ENCODE measurements around the gene CERS5.

The CERS5 gene

DNA sequence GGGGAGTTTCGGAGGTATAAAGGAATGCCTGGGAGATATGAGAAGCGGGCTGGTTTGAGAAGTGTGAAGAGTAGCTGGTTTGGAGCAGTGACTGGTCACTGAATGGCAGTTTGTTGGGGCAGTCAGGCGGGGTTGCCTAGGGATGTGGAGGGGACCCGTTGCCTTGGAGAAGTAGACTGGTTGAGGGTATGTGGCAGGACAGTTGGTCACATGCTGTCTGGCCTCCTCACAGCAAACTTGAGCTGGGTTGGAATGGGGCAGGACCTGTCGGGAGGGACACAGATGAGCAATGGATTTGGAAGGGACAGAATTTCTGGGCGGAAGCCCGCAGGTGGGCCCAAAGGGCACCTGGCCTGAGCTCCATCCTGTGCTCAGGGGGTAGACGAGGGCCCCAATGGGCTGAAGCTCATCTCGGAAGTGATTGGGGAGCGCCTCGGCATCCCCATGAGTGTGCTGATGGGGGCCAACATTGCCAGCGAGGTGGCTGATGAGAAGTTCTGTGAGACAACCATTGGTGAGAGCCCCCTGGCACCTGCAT, 61.2 kb downstream of the CERS5 start:
- POLR2A ChIA-PET = interaction anchor here (1.0 kb wide), 1 partner anchor 21 kb away, joined by 6 read pairs; the partner anchor contains the start of gene SMARCD1
- no peak for DNase-seq (ENCODE audit: extremely low spot score)

DNA sequence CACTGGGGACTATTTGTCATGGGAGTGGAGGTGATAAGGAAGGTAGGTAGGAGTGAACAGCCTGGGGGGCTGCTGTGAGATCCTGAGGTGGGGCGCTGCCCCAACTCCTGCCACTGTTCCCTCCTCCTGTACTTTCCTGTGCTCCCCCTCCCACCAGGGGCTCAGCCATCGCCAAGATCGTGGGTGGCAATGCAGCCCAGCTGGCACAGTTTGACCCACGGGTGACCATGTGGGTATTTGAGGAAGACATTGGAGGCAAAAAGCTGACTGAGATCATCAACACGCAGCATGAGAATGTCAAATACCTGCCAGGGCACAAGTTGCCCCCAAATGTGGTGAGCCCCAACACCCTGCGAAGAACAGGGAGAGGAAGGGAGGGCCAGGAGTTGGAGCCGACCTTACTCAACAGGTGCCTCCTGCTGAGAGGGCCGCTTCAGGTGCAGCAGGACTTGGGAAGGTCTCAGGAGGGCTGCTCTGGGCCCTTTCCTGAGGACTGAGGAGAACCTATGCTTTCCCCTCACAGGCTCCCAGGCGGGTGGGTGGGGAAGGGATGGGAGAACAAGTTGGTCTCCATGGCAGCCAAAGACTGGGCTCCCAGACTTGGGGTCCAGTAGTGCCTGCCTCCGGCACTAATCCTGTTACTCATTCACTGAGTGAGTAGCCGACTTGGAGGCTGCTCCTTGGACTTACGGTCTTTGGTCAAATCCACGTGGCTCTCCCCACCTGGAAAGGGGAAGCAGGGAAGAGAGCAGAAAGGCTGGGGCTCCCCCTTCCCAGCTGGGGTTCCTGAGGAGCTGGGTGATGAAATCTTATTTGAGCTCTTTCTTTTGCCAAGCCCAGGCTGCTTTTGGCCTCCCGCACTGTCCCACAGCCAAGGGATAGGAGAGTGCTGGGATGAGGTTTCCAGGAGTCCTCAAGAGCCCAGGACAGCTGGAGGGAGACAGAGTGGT, 62.5 kb downstream of the CERS5 start:
- CTCF ChIA-PET = interaction anchor here (0.5 to 1.1 kb wide), 2 partner anchors 138 to 224 kb away, joined by 3 to 6 read pairs; no protein-coding TSS in a partner anchor
- no peak for TF ChIP-seq BHLHE40 (IDR thresholded peaks at IDR 0.05; ENCODE audit: borderline replicate concordance)
- TF ChIP-seq, protein P1, sequence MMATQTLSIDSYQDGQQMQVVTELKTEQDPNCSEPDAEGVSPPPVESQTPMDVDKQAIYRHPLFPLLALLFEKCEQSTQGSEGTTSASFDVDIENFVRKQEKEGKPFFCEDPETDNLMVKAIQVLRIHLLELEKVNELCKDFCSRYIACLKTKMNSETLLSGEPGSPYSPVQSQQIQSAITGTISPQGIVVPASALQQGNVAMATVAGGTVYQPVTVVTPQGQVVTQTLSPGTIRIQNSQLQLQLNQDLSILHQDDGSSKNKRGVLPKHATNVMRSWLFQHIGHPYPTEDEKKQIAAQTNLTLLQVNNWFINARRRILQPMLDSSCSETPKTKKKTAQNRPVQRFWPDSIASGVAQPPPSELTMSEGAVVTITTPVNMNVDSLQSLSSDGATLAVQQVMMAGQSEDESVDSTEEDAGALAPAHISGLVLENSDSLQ (IDR thresholded peaks at IDR 0.05) = no peak
- TF ChIP-seq SP1 (IDR thresholded peaks at IDR 0.05) = no peak
- no peak for TF ChIP-seq NFRKB (IDR thresholded peaks at IDR 0.05)
- DNase-seq (ENCODE audit: extremely low spot score) = no peak
- POLR2A ChIA-PET = interaction anchor here (1.5 to 1.8 kb wide), 2 partner anchors 8 to 63 kb away, joined by 10 read pairs; partner anchors contain the start of genes CERS5 and COX14

More for the DNA sequence above, 61.2 kb downstream of the CERS5 start:
- TF ChIP-seq BHLHE40 (IDR thresholded peaks at IDR 0.05; ENCODE audit: borderline replicate concordance) = no peak
- no peak for TF ChIP-seq NFRKB (IDR thresholded peaks at IDR 0.05)
- no peak for TF ChIP-seq TARDBP (IDR thresholded peaks at IDR 0.05)
- no peak for TF ChIP-seq FOXA1 (IDR thresholded peaks at IDR 0.05)
- TF ChIP-seq ZNF384 (IDR thresholded peaks at IDR 0.05) = no peak
- no peak for TF ChIP-seq ARNT (IDR thresholded peaks at IDR 0.05)
- no peak for TF ChIP-seq SP1 (IDR thresholded peaks at IDR 0.05)
- no peak for TF ChIP-seq CTBP1 (IDR thresholded peaks at IDR 0.05; ENCODE audit: borderline replicate concordance)
- TF ChIP-seq FOXM1 (IDR thresholded peaks at IDR 0.05; ENCODE audit: borderline replicate concordance) = no peak
- TF ChIP-seq, protein P1 (IDR thresholded peaks at IDR 0.05) = no peak
- no peak for TF ChIP-seq SUZ12 (IDR thresholded peaks at IDR 0.05)
- no peak for TF ChIP-seq ELF4 (IDR thresholded peaks at IDR 0.05)
- no peak for TF ChIP-seq LEF1 (IDR thresholded peaks at IDR 0.05; ENCODE audit: borderline replicate concordance)
- CTCF ChIA-PET = no interaction called here

DNA sequence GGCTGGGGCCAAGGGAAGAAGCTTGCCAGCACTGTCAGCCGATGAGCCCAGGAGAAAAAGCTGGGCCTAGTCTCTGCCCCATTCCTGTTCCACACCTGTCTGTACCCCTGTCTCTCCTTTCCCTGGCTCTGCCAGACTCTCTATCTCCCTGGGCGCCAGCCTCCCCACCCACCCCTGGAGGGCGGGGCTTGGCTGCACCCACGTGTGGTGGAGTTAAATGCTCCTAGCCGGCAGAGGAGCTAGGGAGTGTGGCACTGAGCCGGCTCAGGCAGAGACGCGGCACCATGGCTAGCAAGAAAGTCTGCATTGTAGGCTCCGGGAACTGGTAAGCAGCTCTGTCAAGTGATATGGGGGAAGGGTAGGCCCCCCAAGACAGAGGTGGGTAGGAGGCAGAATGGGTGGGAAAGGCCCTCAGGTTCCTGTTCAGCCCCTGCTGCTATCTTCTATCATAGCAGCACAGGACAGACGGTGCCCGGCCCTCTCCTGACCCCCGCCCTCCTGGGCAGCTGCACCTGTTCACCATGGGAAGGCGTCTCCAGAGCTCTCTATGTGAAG, 63.3 kb downstream of the CERS5 start, which contains the start of gene GPD1:
Gene GPD1, plus strand, starts transcription at position 242 of the 555 bp plus-strand sequence. Its CDS starts 43 bp downstream, at position 285.
- ChIA-PET POLR2A (interaction anchor here (1.5 to 1.8 kb wide), 2 partner anchors 9 to 63 kb away, joined by 10 read pairs; partner anchors contain the start of genes CERS5 and COX14), CTCF (interaction anchor here (0.7 to 3.9 kb wide), 4 partner anchors 7 to 137 kb away, joined by 3 to 33 read pairs (median 4); partner anchors contain the start of gene COX14)
- TF ChIP-seq NFRKB (IDR thresholded peaks at IDR 0.05) = no peak
- no peak for TF ChIP-seq SUZ12 (IDR thresholded peaks at IDR 0.05)
- no peak for TF ChIP-seq SP1 (IDR thresholded peaks at IDR 0.05)
- no peak for TF ChIP-seq TARDBP (IDR thresholded peaks at IDR 0.05)
- DNase-seq (ENCODE audit: extremely low spot score) = no peak

DNA sequence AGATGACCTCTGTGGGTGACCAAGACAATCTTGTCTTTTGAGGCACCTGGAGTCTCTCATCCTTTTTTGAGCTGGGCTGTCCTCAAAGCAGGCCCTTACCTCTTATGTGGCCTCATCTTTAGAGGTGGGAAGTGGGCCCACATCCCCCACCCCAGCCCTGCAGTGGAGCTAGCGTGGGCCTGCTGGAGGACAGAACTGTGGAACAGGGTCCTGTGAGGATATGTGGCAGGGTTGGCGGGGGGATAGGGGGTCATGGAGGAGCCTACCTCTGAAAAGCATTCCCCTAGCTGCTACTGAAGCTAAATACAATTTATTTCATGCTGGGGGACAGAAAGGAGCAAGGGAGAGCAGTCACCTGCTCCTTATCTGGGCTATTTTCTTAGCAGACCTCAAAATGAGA, 63.8 kb downstream of the CERS5 start:
- POLR2A ChIA-PET = interaction anchor here (1.0 to 1.8 kb wide), 3 partner anchors 9 to 64 kb away, joined by 3 to 10 read pairs (median 10); partner anchors contain the start of genes CERS5, COX14 and SMARCD1
- CTCF ChIA-PET = interaction anchor here (0.7 to 3.9 kb wide), 4 partner anchors 8 to 136 kb away, joined by 3 to 33 read pairs (median 4); partner anchors contain the start of gene COX14
- DNase-seq (ENCODE audit: extremely low spot score) = no peak
- TF ChIP-seq FOXK2 (IDR thresholded peaks at IDR 0.05) = no peak
- no peak for TF ChIP-seq TARDBP (IDR thresholded peaks at IDR 0.05)
- TF ChIP-seq ELF4 (IDR thresholded peaks at IDR 0.05) = no peak
- TF ChIP-seq FOXA1 (IDR thresholded peaks at IDR 0.05) = no peak
- no peak for TF ChIP-seq ZNF384 (IDR thresholded peaks at IDR 0.05)
- TF ChIP-seq NFRKB (IDR thresholded peaks at IDR 0.05) = no peak
- no peak for TF ChIP-seq LEF1 (IDR thresholded peaks at IDR 0.05; ENCODE audit: borderline replicate concordance)
- no peak for TF ChIP-seq L3MBTL2 (conservative IDR thresholded peaks at IDR 0.05)
- no peak for TF ChIP-seq BHLHE40 (IDR thresholded peaks at IDR 0.05; ENCODE audit: borderline replicate concordance)

DNA sequence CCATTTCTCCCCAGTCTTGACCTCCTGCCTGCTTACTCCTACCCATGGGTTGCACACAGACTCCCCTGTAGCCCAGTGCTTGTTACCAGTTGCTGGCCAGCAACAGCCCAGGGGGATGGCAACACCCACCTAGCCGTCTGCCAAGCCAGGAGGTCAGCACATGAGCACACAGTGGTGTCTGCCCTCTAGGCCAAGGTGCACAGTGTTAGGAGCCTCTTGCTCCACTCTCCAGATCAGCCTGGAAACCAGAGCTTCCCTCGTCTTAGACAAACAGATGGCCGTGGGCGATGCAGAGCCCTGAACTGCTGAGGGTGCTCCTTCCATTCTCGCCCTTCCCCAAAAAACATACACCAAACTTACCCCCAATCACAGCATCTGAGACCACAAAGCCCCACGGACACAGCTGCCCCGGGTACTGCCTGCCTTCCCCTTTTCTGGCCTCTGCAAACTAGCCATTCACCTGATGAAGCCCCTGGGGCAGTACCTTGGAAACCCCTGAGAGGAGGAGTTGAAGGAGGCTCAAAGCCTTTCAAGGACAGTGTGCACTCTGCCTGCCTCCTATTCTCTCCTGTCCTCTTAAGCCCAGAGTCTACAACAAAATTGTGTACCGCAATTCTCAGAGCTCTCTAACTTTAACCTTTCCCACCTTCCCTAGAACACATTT, 64.4 kb downstream of the CERS5 start:
- TF ChIP-seq BHLHE40 (IDR thresholded peaks at IDR 0.05; ENCODE audit: borderline replicate concordance) (no peak), FOXK2 (IDR thresholded peaks at IDR 0.05) (no peak), ELF4 (IDR thresholded peaks at IDR 0.05) (no peak), SUZ12 (IDR thresholded peaks at IDR 0.05) (no peak), FOXM1 (IDR thresholded peaks at IDR 0.05; ENCODE audit: borderline replicate concordance) (no peak), L3MBTL2 (conservative IDR thresholded peaks at IDR 0.05) (no peak), HDGF (IDR thresholded peaks at IDR 0.05; ENCODE audit: borderline replicate concordance) (no peak), ZNF384 (IDR thresholded peaks at IDR 0.05) (no peak), TARDBP (IDR thresholded peaks at IDR 0.05) (no peak), NFRKB (IDR thresholded peaks at IDR 0.05) (no peak), SP1 (IDR thresholded peaks at IDR 0.05) (no peak), FOXA1 (IDR thresholded peaks at IDR 0.05) (no peak), ARNT (IDR thresholded peaks at IDR 0.05) (no peak), LEF1 (IDR thresholded peaks at IDR 0.05; ENCODE audit: borderline replicate concordance) (no peak), CTBP1 (IDR thresholded peaks at IDR 0.05; ENCODE audit: borderline replicate concordance) (no peak)
- TF ChIP-seq, protein P1 (IDR thresholded peaks at IDR 0.05) = no peak
- CTCF ChIA-PET = interaction anchor here (0.7 to 3.9 kb wide), 4 partner anchors 8 to 98 kb away, joined by 3 to 33 read pairs (median 4); partner anchors contain the start of gene COX14
- POLR2A ChIA-PET = interaction anchor here (1.0 to 1.8 kb wide), 3 partner anchors 10 to 65 kb away, joined by 3 to 10 read pairs (median 10); partner anchors contain the start of genes CERS5, COX14 and SMARCD1
- DNase-seq (ENCODE audit: extremely low spot score) = no peak

All from HEK293T (cell line).